GM06990 (cell line): ENCODE data around the gene VIPR2.

Experiments
- DNase-seq: peaks from one replicate; pipeline ENCODE4 v3.0.0-alpha.2; 2011; ENCODE audit not compliant: insufficient read length; ENCODE audit errors: extremely low read depth
- H3K27me3 ChIP-seq: replicated peaks from 2 replicates; pipeline ENCODE4 v1.6.0; 2011; ENCODE audit warnings: low read length; ENCODE audit not compliant: control insufficient read depth, insufficient read depth
- H3K36me3 ChIP-seq: 2 replicates; pipeline ENCODE4 v1.5.1; 2011; ENCODE audit warnings: low read length; ENCODE audit not compliant: control insufficient read depth, insufficient read depth
- H3K4me3 ChIP-seq: replicated peaks from 2 replicates; pipeline ENCODE4 v1.5.1; 2011; ENCODE audit warnings: low read depth, mild to moderate bottlenecking, control low read depth, low read length
- TF ChIP-seq, protein P1 (sequence below): IDR thresholded peaks from 2 replicates; pipeline ENCODE4 v1.5.1; 2011; ENCODE audit warnings: low read length, control low read depth, mild to moderate bottlenecking, inconsistent platforms; ENCODE audit not compliant: insufficient read depth, poor library complexity, severe bottlenecking

Gene VIPR2

DNA sequence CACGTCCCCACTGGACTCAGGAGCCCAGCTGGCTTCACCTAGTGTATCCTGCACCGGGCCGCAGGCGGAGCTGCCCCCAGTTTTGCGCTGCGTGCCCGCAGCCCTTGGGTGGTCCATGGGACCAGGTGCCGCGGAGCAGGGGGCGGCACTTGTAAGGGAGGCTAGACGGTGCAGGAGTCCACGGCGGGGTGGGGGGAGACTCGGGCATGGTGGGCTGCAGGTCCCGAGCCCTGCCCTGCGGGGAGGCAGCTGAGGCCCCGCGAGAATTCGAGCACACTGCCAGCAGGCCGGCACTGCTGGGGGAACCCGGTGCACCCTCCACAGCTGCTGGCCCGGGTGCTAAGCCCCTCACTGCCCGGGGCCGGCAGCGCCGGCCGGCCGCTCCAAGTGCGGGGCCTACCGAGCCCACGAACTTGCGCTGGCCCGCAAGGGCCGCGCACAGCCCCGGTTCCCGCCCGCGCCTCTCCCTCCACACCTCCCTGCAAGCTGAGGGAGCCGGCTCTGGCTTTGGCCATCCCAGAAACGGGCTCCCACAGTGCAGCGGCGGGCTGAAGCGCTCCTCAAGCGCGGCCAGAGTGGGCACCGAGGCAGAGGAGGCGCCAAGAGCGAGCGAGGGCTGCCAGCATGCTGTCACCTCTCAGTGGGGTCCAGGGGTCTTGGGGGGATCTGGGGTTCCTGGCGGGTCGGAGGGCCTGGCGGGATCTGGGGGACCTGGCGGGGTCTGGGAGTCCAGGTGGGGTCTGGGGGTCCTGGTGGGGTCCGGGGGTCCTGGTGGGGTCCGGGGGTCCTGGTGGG lies 81.4 kb downstream of the VIPR2 start:
- Histone ChIP-seq H3K27me3 (no peaks in the 10 kb centered on the region), H3K36me3 (no peaks in the 10 kb centered on the region), H3K4me3 (no peak overlapping the region)
- DNase-seq = no peak
- TF ChIP-seq, protein P1, sequence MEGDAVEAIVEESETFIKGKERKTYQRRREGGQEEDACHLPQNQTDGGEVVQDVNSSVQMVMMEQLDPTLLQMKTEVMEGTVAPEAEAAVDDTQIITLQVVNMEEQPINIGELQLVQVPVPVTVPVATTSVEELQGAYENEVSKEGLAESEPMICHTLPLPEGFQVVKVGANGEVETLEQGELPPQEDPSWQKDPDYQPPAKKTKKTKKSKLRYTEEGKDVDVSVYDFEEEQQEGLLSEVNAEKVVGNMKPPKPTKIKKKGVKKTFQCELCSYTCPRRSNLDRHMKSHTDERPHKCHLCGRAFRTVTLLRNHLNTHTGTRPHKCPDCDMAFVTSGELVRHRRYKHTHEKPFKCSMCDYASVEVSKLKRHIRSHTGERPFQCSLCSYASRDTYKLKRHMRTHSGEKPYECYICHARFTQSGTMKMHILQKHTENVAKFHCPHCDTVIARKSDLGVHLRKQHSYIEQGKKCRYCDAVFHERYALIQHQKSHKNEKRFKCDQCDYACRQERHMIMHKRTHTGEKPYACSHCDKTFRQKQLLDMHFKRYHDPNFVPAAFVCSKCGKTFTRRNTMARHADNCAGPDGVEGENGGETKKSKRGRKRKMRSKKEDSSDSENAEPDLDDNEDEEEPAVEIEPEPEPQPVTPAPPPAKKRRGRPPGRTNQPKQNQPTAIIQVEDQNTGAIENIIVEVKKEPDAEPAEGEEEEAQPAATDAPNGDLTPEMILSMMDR = no peak

DNA sequence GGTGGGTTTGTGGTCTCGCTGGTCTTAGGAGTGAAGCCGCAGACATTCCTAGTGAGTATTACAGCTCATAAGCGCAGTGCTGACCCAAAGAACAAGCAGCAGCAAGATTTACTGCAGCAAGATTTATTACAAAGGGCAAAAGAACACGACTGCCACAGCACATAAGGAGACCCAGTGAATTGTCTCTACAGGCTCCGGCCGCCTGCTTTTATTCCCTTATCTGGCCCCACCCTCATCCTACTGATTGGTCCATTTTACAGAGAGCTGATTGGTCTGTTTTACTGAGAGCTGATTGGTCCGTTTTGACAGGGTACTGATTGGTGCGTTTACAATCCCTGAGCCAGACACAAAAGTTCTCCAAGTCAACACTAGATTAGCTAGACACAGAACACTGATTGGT lies 82.1 kb downstream of the VIPR2 start:
- H3K36me3 ChIP-seq = no peaks in the 10 kb centered on the region
- H3K4me3 ChIP-seq = no peak overlapping the region
- no peaks in the 10 kb centered on the region for H3K27me3 ChIP-seq
- TF ChIP-seq, protein P1 = no peak
- DNase-seq = no peak

DNA sequence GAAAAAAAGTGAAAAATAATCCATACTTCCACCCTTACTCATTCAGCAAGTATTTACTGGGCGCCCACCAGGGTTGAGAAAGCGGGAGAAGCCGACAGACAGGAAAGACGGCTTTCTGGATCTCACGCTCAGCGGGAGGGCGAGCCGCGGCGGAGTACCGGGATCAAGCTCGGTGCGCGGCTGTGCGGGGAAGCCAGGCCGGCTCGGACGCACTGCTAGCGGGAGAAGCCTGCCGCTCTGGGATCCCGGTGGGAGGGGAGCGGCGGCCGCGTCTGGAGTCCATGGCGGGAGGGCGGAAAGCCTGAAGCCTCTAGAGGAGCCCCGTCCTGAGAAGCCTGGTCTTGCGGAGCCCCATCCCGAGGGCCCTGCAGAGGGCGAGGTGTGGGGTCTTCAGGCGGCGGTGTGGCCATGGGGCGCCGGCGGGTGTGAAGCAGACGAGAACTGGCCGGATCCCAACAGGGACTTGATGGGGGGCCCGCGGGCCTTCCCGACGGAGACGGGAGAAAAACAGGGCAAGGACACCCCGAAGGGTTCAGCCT lies 82.9 kb downstream of the VIPR2 start:
- TF ChIP-seq, protein P1 = no peak
- Histone ChIP-seq H3K27me3 (no peaks in the 10 kb centered on the region), H3K36me3 (no peaks in the 10 kb centered on the region), H3K4me3 (no peak overlapping the region)
- no peak for DNase-seq

DNA sequence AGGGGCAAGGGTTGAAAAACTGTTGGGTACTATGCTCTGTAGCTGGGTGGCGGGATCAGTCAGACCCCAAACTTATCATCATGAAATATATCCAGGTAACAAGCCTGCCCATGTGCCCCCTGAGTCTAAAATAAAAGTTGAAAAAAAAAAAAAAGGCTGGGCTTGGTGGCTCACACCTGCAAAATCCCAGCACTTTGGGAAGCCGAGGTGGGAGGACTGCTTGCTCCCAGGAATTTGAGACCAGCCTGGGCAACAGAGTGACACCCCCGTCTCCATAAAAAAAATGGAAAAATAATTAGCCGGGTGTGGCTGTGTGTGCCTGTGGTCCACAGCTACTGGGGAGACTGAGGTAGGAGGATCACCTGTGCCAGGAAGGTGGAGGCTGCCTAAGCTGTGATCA lies 83.5 kb downstream of the VIPR2 start:
- Histone ChIP-seq H3K36me3 (no peaks in the 10 kb centered on the region), H3K4me3 (no peak overlapping the region), H3K27me3 (no peaks in the 10 kb centered on the region)
- no peak for DNase-seq
- TF ChIP-seq, protein P1 = no peak

DNA sequence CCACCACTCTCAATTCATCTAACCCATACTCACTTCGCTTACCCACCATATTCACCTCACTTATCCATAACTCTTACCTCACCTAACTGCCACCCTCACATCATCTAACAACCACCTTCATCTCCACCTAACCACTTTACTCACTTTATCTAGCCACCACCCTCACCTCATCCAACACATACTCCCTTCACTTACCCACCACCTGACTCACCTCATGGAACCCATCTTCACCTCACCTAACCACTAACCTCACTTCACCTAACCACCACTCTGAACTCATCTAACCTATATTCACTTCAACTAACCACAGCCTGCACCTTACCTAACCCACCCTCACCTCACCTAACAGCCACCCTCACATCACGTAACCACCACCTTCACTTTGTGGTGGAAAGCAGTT lies 84.2 kb downstream of the VIPR2 start:
- H3K27me3 ChIP-seq = no peaks in the 10 kb centered on the region
- TF ChIP-seq, protein P1 = no peak
- no peak for DNase-seq
- no peak overlapping the region for H3K4me3 ChIP-seq
- H3K36me3 ChIP-seq = no peaks in the 10 kb centered on the region
